Bronchial epithelial cell (primary cell): ENCODE measurements around the gene SYNPO. TPM values are rescaled to one million over a fixed set of nuclear protein-coding genes. Genes with fewer than 3 reads are reported as not detected.

ENCODE experiments used
- DNase-seq: peaks from one replicate; pipeline ENCODE4 v3.0.0-alpha.2; 2010; ENCODE audit warnings: low read depth
- FAIRE-seq: peaks from 2 replicates; lab custom pipeline; 2011; peaks lifted over from hg19 to GRCh38; lab: Jason Lieb, UNC
- H3K27me3 ChIP-seq: 2 replicates; pipeline ENCODE4 v1.5.1; 2011; ENCODE audit warnings: low read length; ENCODE audit not compliant: control insufficient read depth, insufficient read depth
- H3K36me3 ChIP-seq: 2 replicates; pipeline ENCODE4 v1.5.1; 2011; ENCODE audit warnings: low read length; ENCODE audit not compliant: control insufficient read depth, insufficient read depth
- H3K4me3 ChIP-seq: 2 replicates; pipeline ENCODE4 v1.5.1; 2011; ENCODE audit warnings: mild to moderate bottlenecking, low read depth, low read length, control low read depth
- total RNA-seq: library from RNA; depleted of rRNA; stranded (reverse); fragments of >200 nt; gene quantifications from 2 replicates; pipeline ENCODE4 v1.2.1, GENCODE V29; 2014
- TF ChIP-seq, protein P1 (sequence below): IDR thresholded peaks from 2 replicates; pipeline ENCODE4 v1.5.1; 2011; ENCODE audit warnings: mild to moderate bottlenecking, moderate library complexity, low read length, control low read depth, inconsistent platforms; ENCODE audit not compliant: insufficient read depth, severe bottlenecking

The SYNPO gene, protein sequence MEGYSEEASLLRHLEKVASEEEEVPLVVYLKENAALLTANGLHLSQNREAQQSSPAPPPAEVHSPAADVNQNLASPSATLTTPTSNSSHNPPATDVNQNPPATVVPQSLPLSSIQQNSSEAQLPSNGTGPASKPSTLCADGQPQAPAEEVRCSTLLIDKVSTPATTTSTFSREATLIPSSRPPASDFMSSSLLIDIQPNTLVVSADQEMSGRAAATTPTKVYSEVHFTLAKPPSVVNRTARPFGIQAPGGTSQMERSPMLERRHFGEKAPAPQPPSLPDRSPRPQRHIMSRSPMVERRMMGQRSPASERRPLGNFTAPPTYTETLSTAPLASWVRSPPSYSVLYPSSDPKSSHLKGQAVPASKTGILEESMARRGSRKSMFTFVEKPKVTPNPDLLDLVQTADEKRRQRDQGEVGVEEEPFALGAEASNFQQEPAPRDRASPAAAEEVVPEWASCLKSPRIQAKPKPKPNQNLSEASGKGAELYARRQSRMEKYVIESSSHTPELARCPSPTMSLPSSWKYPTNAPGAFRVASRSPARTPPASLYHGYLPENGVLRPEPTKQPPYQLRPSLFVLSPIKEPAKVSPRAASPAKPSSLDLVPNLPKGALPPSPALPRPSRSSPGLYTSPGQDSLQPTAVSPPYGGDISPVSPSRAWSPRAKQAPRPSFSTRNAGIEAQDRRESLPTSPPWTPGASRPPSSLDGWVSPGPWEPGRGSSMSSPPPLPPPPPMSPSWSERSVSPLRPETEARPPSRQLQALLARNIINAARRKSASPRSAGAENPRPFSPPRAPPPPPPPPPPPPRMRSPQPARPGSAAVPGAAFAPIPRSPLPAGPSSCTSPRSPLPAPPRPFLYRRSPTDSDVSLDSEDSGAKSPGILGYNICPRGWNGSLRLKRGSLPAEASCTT
- total RNA-seq = 1.3 and 2.2 TPM in 2 replicates

DNA sequence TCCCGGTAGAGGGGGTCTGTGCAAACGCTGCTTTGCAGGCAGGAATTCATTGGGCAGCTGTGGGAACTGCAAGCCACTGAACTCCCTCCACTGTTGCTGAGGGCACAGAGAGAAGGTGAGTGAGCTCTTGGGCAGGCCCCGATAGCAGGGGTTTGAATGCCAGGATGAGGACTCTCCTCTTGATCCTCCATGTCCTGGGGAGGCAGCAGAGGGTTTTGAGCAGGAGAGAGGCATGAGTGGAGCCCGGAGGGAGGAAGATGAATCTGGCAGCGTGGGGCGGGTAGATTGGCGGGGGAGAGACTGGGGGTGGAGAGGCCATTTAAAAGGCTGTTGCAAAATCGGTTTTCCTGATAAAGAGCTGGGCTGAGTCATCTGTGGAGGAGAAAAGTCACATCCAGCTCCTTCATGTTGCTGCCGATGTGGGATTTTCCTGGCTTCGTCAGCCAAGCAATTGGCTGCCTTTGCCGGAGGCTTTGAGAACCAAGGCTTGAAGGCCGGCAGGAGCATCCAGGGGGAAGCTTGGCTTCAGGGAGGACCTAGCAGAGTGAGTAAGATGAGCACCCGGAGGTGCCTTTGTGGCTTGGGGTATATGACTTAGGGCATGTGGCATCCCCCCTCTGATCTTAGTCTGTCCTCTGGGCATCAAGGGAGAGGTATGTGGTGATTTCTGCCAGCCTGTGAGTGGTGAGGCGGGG, at the start of gene SYNPO:
TSS of gene SYNPO (plus strand) at position 350 of the 695 bp plus-strand sequence. CDS start 7,616 bp downstream, outside the sequence.
- FAIRE-seq = no peak

DNA sequence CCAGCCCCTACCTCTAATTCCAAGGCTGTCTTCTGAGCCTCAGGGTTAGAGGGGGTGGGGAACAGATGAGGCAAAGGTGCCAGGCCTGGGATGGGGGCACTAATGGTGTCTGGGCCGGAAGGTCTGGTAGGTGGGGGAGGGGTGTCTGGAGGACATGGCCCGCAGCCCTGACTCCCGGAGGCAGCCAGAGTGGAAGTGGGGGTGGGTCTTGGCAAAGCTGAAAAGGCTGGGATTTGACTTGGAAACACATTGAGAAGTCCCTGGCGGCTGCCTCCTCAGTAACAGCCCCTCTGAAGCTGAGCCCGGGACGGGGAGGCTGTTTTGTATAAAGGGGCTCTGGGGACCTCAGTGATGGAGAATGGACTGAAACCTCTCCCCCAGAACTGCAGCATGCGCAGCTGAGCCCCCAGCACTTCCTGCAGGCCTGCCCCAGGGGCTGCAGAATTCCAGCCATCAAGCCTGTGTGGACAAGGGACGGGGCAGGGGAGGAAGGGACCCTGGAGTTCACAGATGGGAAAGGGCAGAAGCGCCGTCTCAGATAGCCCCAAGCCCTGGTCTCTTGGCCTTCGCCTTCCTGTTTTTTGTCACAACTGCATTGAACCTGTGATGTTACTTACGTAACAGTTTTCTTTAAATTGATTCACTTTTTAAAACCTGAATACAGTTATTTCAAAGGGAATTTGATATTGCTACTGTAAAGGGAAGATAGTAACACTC, 49.3 kb upstream of the SYNPO start:
- Histone ChIP-seq H3K36me3 (no peaks in the 10 kb centered on the region), H3K4me3 (no peak overlapping the region), H3K27me3 (no peaks in the 10 kb centered on the region)
- TF ChIP-seq, protein P1, sequence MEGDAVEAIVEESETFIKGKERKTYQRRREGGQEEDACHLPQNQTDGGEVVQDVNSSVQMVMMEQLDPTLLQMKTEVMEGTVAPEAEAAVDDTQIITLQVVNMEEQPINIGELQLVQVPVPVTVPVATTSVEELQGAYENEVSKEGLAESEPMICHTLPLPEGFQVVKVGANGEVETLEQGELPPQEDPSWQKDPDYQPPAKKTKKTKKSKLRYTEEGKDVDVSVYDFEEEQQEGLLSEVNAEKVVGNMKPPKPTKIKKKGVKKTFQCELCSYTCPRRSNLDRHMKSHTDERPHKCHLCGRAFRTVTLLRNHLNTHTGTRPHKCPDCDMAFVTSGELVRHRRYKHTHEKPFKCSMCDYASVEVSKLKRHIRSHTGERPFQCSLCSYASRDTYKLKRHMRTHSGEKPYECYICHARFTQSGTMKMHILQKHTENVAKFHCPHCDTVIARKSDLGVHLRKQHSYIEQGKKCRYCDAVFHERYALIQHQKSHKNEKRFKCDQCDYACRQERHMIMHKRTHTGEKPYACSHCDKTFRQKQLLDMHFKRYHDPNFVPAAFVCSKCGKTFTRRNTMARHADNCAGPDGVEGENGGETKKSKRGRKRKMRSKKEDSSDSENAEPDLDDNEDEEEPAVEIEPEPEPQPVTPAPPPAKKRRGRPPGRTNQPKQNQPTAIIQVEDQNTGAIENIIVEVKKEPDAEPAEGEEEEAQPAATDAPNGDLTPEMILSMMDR = no peak
- DNase-seq (no peak), FAIRE-seq (no peak)

More for the DNA sequence above, at the start of gene SYNPO:
- peak within 1 kb of the TSS; percentile 33 for H3K4me3 ChIP-seq
- no peaks in the 10 kb centered on the region for H3K36me3 ChIP-seq
- TF ChIP-seq, protein P1 = no peak
- DNase-seq = peak; percentile 99
- no peaks in the 10 kb centered on the region for H3K27me3 ChIP-seq

DNA sequence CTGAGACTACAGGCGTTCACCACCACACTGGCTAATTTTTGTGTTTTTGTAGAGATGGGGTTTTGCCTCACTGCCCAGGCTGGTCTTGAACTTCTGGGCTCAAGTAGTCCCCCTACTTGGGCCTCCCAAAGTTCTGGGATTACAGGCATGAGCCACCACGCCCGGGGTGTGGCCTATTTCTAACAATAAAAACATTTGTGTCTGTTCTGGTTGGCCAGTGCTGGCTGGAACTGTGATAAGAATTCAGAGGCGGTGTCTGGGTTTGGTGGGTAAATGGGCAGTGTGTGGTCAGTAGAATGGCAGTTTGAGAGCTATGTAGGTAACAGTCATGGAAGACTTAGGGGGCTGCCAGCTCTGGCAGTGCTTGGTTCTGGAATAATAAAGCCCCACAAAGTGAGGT, 46.9 kb upstream of the SYNPO start:
- DNase-seq = no peak
- FAIRE-seq = no peak
- TF ChIP-seq, protein P1 = no peak
- H3K4me3 ChIP-seq = no peak overlapping the region
- H3K36me3 ChIP-seq = no peaks in the 10 kb centered on the region
- H3K27me3 ChIP-seq = no peaks in the 10 kb centered on the region

DNA sequence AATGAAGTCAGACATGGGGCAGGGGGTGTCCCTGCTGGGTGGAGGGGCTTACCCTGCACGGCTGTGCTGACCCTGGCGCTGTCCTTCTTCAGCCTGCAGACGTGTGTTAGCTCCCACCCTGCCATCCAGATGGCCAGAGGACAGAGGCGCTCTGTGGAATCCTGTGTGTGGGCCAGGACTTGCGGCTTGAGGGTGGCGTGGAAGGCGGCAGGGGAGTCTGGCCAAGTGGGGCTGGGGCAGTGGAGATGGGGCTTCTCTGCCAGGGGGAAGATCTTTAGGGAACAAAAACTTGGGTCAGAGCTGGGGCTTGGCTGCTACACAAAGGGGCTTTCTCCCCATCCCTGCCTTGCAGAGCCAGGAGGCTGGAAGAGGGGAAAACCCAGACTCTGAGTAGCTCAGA, 46.5 kb upstream of the SYNPO start:
- H3K36me3 ChIP-seq = no peaks in the 10 kb centered on the region
- FAIRE-seq (no peak), DNase-seq (no peak)
- H3K4me3 ChIP-seq = no peak overlapping the region
- TF ChIP-seq, protein P1 = no peak
- H3K27me3 ChIP-seq = no peaks in the 10 kb centered on the region

DNA sequence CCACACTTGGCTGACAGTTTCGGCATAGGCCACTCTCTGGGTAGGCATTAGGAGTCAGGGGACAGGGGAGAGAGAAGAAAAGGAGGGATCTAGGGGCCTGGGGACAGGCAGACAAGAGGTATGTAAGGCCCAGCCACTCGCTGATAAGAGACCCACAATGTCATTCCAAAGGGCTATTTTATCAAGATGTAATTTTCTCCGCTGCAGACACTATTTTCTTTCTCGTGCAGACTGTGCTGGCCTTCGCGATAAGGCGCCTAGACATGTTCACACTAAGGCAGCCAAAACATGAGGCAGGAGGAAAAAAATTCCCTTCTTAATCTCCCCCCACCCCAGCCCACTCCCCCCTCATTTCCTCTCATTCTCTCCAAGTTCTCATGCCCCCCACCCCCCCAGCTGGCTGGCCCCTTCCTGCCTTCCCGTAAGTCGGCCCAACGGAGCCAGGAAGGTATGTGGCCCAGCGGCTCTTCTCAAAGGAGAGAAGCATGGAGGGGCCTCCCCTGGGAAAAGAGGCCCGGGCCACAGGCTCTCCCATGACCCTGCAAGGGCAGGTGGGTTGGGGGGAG, 44.9 kb upstream of the SYNPO start:
- Histone ChIP-seq H3K36me3 (no peaks in the 10 kb centered on the region), H3K27me3 (no peaks in the 10 kb centered on the region), H3K4me3 (no peak overlapping the region)
- FAIRE-seq (no peak), DNase-seq (no peak)
- TF ChIP-seq, protein P1 = no peak
